ENCODE results near the gene NAA80.
A peak's percentile ranks its signal among the peaks of the same experiment; 100 is the strongest.

The NAA80 gene

GRCh38 chr3:50267280-50267913 is 31.8 kb downstream of the NAA80 start:
- DNase-seq (ENCODE audit: low read depth) = peak; percentile 46
- no peak for TF ChIP-seq CTCF (conservative IDR thresholded peaks at IDR 0.05; ENCODE audit: low read depth, low read length)
- peak overlapping the region; percentile 65 for H3K4me3 ChIP-seq (ENCODE audit: low read depth, low read length)

GRCh38 chr3:50266836-50267235 is 32.4 kb downstream of the NAA80 start:
- no peak for DNase-seq (ENCODE audit: low read depth)
- peak overlapping the region; percentile 65 for H3K4me3 ChIP-seq (ENCODE audit: low read depth, low read length)

GRCh38 chr3:50266017-50266416 is 33.2 kb downstream of the NAA80 start:
- no peak overlapping the region for H3K4me3 ChIP-seq (ENCODE audit: low read depth, low read length)
- TF ChIP-seq CTCF (conservative IDR thresholded peaks at IDR 0.05; ENCODE audit: low read depth, low read length) = no peak
- DNase-seq (ENCODE audit: low read depth) = no peak

More at GRCh38 chr3:50266836-50267235, 32.4 kb downstream of the NAA80 start:
- TF ChIP-seq CTCF (conservative IDR thresholded peaks at IDR 0.05; ENCODE audit: low read depth, low read length) = no peak

GRCh38 chr3:50265571-50265970 is 33.6 kb downstream of the NAA80 start:
- TF ChIP-seq CTCF (conservative IDR thresholded peaks at IDR 0.05; ENCODE audit: low read depth, low read length) = no peak
- DNase-seq (ENCODE audit: low read depth) = no peak

GRCh38 chr3:50264964-50265485 is 34.2 kb downstream of the NAA80 start:
- no peak for DNase-seq (ENCODE audit: low read depth)

More at GRCh38 chr3:50265571-50265970, 33.6 kb downstream of the NAA80 start:
- H3K4me3 ChIP-seq (ENCODE audit: low read depth, low read length) = no peak overlapping the region

GRCh38 chr3:50264383-50264963 is 34.7 kb downstream of the NAA80 start:
- TF ChIP-seq CTCF (conservative IDR thresholded peaks at IDR 0.05; ENCODE audit: low read depth, low read length) = no peak
- peak; percentile 92 for DNase-seq (ENCODE audit: low read depth)
- no peak overlapping the region for H3K4me3 ChIP-seq (ENCODE audit: low read depth, low read length)

More at GRCh38 chr3:50264964-50265485, 34.2 kb downstream of the NAA80 start:
- TF ChIP-seq CTCF (conservative IDR thresholded peaks at IDR 0.05; ENCODE audit: low read depth, low read length) = no peak
- no peak overlapping the region for H3K4me3 ChIP-seq (ENCODE audit: low read depth, low read length)

Measured in choroid plexus epithelial cell (primary cell).